Cardiac fibroblast (primary cell): Measurements from ENCODE around the gene MAP2.
"Not testable (repeated sequence)": the region's sequence is repeated elsewhere in the genome, so short reads cannot be mapped to it uniquely, and the experiment has no call there.

Experiments used
- DNase-seq, 2 donors: peaks; one replicate each; pipeline versions ENCODE4 v3.0.0 to v3.0.0-alpha.2; 2010; ENCODE audit warnings: low read depth in 2 of 2
- H3K4me3 ChIP-seq, 2 donors: replicated peaks in 1 of 2; 1 replicate in 1 of 2; 2 replicates in 1 of 2; pipeline ENCODE4 v1.5.1; 2011; ENCODE audit warnings: low read depth in 2 of 2, low read length in 2 of 2, mild to moderate bottlenecking in 2 of 2, moderate library complexity in 1 of 2
- CTCF ChIP-seq: IDR thresholded peaks from one replicate; pipeline ENCODE4 v1.5.1; 2011; ENCODE audit warnings: low read depth, mild to moderate bottlenecking, low read length, inconsistent platforms

The MAP2 gene

GRCh38 chr2:209472112-209472832 lies 48.4 kb downstream of the MAP2 start:
- H3K4me3 ChIP-seq = no peak overlapping the region
- peak; percentile 86 to 94 for DNase-seq
- no peak for TF ChIP-seq CTCF

- DNase-seq = peak; percentile 72 to 90
- TF ChIP-seq CTCF = no peak
- H3K4me3 ChIP-seq = no peak overlapping the region
These were observed 49.0 kb downstream of the MAP2 start for GRCh38 chr2:209472871-209473270.

- peak; percentile 96 to 98 for DNase-seq
- TF ChIP-seq CTCF = no peak
- H3K4me3 ChIP-seq = no peak overlapping the region
These were observed 50.1 kb downstream of the MAP2 start for GRCh38 chr2:209473930-209474419.

GRCh38 chr2:209474960-209475359 lies 51.1 kb downstream of the MAP2 start:
- TF ChIP-seq CTCF = no peak
- no peak for DNase-seq
- no peak overlapping the region for H3K4me3 ChIP-seq

- no peak overlapping the region for H3K4me3 ChIP-seq
- peak; percentile 85 to 95 for DNase-seq
- no peak for TF ChIP-seq CTCF
These were observed 52.7 kb downstream of the MAP2 start for GRCh38 chr2:209476367-209477208.

GRCh38 chr2:209492296-209492695 lies 68.4 kb downstream of the MAP2 start:
- H3K4me3 ChIP-seq, DNase-seq: not testable (repeated sequence)

- DNase-seq = peak in 1 of 2 donors; percentile 27
- peak overlapping the region in 1 of 2 donors; percentile 19 for H3K4me3 ChIP-seq
These were observed 71.3 kb downstream of the MAP2 start for GRCh38 chr2:209495068-209495620.
